Stimulated activated CD8-positive, alpha-beta memory T cell treated with anti-CD3 and anti-CD28 coated beads, Interleukin-15, amount 100 ng/mL, for 4 hours (primary cell): ENCODE measurements around the gene PRR15L.
A peak's percentile ranks its signal among the peaks of the same experiment; 100 is the strongest.

Experiments
- DNase-seq, 2 donors: peaks; one replicate each; pipeline ENCODE4 v3.0.0-alpha.2; 2020; ENCODE audit warnings: low read depth in 2 of 2

Gene PRR15L

DNA sequence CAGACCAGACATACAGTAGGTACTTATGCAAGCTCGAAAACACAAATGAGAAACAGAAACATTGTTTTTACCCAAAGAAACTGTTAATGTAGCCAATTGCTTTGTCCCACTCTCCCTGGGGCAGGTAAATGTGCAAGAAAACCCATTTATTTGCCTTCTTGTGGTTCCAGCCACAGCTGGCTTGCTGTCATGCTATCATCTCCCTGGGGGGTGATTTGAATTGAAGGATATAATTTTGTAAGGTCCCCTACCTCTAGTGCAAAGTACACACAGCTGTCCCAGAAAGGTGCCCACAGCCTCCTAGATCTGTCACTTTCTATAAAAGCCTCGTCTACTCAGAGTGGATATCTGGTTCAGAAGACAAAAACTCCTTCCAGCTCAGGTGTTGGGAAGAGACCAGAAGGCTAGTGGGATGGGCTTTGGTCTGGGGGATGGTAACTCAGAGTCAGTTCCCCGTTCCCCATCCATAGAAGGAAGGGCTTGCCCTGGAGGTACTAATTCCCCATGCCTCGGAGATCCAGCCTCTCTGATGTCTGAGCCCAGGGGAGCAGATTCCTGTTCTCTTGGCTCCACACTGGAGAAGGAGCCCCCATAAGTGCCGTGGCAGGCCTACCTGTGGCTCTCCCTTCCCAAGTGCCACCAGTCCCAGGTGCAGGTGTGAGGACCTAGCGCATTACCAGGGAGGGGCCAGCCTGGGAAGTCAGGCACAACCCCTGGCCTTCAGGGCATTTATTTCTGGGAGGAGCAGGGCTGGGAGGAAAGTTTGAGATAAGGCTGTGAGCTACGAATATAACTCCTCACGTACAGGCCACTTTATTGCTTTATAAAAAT is 2.4 kb upstream of the PRR15L start:
- DNase-seq: no peak

GRCh38 chr17:47956791-47957590 is 692 bp downstream of the PRR15L start:
- DNase-seq: no peak

GRCh38 chr17:47955497-47956461 is 1.9 kb downstream of the PRR15L start:
- no peak for DNase-seq

DNA sequence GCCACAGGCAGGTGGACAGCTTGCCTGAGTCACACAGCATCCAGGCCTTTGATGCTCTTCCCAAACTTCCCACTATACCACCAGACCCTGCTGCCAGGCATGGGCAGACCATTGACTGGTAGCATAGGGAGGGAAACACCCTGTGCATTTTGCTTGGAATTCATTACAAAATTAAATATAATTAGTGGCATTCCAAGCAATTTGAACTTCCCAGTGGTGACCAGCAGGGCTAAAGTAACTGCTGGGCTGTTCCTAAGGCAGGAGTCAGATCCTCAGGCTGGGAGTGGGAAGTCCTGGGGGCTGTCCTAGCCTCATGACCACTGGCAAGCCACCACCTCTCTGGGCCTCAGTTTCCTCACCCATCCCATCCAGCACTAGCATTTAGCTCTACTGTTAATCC is 3.8 kb downstream of the PRR15L start:
- DNase-seq: no peak

DNA sequence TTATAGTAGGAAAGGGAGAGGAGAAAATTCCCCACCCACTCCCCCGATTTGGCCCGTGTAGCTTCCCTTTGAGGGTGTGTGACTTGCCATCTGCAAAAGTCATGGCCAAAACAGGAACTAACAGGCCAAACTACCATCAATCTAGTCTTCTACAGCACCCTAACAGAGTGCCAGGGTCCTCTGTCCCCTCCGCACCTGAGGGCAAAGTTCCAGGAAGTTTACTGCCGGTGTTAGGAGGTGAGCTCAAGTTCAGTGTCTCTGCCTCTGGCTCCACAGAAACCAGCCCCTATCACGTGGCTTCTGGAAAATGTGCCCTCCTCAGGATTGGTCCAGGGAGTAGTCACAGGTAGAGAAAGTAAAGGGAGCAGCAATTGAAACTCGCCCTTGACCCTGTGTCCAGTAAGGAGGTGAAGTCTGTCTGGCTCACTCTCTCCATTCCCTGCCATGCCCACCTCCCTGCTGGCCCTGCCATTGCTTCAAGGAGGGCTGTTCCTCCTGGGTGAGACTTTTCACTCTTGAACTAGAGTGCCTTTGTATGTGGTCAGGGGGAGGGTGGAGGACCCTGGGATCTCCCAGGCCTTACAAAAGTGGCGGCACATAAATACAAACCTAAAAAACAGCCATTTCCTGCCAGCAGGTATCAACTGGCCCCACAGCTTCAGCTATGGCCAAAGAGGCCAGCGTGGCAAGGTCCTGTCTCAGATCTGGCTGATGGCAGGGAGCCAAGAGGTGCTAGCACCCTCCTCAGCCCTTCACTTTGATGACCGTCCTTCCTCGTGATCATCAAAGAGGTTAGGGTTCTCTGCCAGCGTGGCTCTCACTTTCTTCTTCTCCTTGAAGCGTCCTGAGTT is 5.3 kb downstream of the PRR15L start:
- DNase-seq: no peak

- no peak for DNase-seq
Observed at GRCh38 chr17:47950448-47950847, 7.2 kb downstream of the PRR15L start.

DNA sequence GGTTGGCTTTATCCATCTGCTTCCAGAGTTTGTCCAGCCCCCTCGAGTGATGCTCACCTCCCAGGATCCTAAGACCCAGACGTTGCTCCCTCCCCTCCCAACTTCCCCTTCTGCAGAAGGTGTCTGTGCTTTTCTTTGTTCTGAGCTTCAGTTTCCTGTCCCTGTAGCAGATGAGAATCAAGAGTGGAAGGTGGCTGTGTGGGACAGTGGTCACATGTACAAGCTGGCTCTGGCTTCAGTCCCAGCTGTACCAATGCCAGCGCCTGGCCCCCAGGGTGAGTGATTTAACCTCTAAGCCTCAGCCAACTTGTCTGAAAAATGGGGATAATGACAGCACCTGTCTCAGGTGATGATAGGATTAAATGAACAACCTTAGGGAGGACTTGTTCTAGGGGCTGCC is 7.7 kb downstream of the PRR15L start:
- no peak for DNase-seq

DNA sequence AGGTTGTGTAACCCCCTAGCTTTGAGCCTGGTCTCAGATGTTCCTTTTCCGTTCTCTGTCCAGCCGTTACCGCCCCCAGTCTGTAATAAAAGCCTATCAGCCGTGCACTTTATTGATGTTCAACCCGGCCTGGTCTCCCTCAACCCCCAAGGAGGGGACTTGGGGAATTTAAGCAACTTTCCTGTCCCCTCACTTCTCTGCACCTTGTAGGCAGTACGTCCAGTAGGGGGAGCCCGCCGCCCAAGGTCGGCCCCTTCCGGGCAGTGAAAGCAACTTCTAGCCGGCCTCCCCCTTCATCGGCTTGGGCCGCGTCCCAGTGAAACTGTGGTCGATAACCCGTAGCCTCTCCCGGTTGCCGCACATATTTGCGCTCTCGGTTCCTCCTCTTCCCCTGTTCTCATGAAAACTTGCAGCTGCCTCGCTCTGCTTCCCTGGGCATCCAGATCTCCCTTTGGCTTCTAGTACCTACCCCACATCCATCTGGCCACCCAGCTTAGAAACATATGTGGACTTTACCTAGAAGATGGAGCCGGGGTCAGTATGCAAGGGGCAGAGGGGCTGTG is 8.4 kb downstream of the PRR15L start:
- DNase-seq: peak; percentile 45

GRCh38 chr17:47948706-47949196 is 8.9 kb downstream of the PRR15L start:
- DNase-seq: no peak

DNA sequence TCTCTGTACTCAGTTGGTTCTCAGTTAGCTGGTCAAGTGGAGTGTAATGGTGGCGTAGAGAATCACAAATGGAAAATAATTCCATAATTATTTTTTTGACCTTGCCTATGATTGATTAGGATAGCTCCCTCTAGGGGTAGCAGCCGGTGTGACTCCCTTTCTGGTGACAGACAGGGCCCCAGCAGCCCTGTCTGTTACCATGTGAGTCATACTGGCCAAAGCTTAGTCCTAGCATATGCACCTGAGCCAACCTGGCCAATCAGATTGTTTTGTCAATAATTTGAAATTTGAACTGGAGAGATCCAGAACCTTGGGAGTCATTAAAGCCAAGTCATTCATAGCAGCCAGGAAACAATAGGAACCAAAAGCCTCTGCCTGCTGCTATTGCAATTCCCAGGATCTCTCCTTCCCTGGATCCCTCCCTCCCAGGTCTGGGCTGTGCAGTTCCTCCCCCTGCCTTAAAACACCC is 10.7 kb downstream of the PRR15L start:
- DNase-seq: peak; percentile 40 to 54

- DNase-seq: no peak
Observed at GRCh38 chr17:47946516-47946915, 11.2 kb downstream of the PRR15L start.

DNA sequence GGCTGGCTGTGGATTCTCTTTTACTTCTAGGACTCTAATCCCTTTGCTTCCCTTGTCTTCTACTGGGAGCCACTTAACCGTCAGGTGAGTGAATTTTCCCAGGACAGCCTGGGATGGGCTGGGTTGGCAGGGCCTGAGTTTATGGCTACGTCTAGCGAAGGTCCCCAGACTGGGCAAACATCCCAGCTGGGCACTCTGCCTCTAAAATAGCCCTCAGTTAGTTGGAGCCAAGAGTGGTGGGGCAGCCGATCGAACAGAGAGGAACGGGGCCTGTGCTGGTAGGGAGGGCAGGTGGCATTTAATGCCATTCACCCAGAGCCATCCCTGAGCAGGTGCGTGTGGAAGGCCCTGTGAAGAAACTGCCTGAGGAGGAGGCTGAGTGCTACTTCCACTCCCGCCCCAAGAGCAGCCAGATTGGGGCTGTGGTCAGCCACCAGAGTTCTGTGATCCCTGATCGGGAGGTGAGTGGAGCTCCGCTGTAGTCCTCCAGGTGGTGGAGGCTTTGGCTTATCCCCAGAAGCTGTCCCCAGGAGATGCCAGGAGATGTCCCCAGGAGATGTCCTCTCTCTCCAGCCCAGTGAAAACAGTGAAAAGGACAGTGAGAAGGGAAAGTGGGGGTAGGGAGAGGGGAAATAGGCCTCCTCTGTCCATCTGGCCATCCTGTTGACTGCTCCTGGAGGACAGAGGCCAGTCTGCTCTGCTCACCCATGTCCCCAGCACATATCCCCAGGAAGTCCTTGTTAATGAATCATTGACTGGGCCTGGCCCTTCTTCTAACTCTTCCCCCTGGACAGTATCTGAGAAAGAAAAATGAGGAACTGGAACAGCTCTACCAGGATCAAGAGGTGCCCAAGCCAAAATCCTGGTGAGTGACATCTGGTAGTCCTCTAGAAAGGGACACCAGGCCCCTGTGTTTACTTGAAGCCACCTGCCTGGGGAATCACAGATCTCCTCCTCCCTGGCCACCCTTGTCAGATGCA is 11.9 kb downstream of the PRR15L start:
- no peak for DNase-seq

DNA sequence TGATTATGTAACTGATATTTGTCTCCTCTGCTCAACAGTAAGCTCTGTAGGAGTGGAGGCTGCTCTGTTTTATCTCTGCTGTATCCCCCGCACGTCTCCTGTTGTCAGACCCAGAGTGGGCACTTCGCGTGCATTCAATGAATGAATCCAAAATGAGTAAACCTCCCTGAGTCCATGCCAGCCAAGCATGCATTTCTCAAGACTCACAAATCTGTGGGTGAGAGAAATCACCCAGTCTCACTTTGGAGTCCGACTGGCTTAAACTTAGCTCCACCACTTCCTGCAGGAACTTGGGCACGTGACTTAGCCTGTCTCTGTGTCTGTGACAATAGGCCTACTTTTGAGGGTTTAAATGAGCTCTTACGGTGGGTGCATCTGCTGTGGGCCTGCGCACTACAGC is 12.6 kb downstream of the PRR15L start:
- DNase-seq: no peak

GRCh38 chr17:47942568-47942967 is 15.1 kb downstream of the PRR15L start:
- DNase-seq: no peak

GRCh38 chr17:47942096-47942510 is 15.6 kb downstream of the PRR15L start:
- no peak for DNase-seq

DNA sequence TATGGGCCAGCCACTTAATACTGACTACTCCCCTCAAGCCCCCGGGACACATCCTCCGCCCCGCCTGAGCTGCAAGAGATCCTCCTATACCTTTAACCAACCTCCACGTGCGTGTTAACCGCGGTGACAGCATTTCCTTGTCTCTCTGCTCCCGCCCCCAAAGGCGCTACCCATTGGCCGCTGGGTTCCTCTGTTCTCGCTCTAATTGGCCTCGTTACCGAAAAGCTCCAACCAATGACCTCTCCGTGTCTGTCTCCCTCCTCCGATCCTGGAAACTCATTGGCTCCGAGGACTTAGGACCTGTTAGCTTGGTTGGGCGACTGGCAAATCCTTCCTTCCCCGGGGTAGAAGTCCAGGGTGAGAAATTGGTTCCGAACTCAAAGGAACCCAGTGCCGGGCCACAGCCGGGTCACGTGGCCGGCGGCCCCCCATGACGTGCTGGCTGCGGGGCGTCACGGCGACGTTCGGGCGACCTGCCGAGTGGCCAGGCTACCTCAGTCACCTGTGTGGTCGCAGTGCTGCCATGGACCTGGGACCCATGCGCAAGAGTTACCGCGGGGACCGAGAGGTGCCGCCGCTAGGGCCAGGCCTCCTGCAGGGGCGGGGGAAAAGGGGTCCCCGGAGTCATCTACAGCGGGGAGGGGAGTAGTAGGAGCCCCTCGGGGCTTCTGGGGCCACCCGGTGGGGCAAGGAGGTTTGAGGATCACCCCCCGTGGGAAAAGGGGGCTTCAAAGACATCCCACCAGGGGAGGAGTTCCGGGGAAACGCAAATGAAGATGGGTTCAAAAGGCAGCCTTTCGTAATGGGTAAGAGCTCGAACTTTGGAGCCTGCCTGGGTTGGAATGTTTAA is 16.2 kb downstream of the PRR15L start, which contains the start of gene PNPO:
TSS of gene PNPO (plus strand) at position 326 of the 850 bp plus-strand sequence. CDS start at position 431, 105 bp downstream.
- peak; percentile 86 to 94 for DNase-seq

DNA sequence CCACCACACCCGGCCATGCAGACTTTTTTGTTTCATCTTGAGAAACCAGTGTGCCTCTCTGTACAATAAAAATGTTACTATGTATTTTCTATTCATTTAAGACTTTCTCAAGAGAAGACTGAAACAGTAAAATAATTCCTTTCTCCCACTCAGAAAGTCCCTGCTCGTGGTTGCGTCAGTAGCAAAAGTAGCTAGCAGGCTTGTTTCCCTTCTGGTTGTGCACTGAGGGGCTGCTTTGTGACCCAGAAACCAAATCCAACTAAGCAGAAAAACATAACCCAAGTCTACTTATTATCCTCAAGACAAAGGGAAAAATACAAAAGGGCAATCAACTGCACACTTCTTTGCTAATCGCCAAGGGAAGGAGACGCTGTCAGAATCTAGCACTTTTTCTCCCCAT is 19.7 kb downstream of the PRR15L start:
- DNase-seq: no peak

DNA sequence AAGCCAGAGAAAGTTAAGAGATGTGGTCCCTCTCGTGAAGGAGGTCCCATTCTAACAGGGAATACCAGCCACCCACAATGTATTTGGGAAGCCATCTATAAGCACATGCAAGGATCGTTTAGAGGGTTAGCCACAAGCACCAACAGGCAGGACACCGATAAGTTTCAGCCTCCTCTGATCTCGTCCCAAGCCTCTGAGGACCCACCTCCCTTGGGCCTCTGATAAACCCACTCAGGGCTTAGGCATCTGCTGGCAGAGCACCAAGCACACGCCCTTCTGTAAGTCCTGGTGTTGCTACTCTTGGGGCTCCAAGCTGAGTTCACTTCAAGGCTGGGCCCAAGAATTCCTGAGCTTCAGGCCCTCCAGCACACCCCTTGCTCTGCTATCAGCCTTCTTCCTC is 21.7 kb downstream of the PRR15L start:
- no peak for DNase-seq
